NCI-H526 (cell line): Measurements from ENCODE around the gene OR13C8.
"Not testable (repeated sequence)": the region's sequence is repeated elsewhere in the genome, so short reads cannot be mapped to it uniquely, and the experiment has no call there.

Source experiments
- DNase-seq, 2 experiments: peaks; one replicate each; lab custom pipeline; 2025; lab: John Stamatoyannopoulos, UW

OR13C8 gene

DNA sequence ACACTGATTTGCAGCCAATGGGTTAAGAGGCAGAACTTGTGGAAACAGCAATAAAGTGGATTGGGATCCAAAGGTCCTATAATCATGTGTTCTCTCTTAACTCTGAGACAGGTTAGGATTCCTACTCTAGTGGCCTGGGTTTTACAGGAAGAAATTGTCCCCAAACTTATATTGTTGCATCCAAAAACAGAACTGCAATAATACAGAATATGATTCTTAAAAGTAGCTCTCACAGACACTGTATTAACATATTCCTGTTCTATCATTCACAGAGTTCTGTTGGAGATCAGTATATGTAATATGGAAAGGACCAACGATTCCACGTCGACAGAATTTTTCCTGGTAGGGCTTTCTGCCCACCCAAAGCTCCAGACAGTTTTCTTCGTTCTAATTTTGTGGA lies at the start of gene OR13C8:
Gene OR13C8, plus strand, starts transcription at position 301 of the 400 bp plus-strand sequence. Its CDS starts 0 bp downstream, at position 301.
- no peak for DNase-seq

- not testable (repeated sequence) for DNase-seq
Observed at GRCh38 chr9:104520241-104520640, 48.7 kb upstream of the OR13C8 start.

- DNase-seq = no peak
Observed at GRCh38 chr9:104527109-104527508, 41.9 kb upstream of the OR13C8 start, which contains the start of gene OR13C4. Gene OR13C4 (minus strand): TSS chr9:104527209. CDS start chr9:104527209, 0 bp downstream.

- no peak for DNase-seq
Observed at GRCh38 chr9:104536756-104537155, 32.2 kb upstream of the OR13C8 start, which contains the start of gene OR13C3. Gene OR13C3 (minus strand): TSS chr9:104536856. CDS start chr9:104536723, 133 bp downstream.

DNA sequence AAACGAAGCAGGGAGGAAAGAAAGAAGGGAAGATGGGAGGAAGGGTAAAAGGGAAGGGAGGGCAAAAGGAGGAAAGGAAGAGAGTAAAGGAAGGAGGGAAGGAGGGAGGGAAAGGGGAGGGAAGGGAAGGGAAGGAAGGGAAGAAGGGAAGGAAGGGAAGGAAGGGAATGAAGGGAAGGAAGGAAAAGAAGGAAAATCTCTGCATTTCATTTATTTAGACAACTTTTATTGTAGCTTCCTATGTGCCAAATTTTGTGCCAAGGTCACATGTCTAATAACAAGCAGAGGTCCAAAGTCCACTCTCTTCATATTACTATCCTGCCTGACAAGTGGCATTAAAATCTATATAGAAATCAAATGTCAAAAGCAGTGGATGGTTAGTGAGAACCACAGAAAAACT lies 29.7 kb upstream of the OR13C8 start:
- no peak for DNase-seq

DNA sequence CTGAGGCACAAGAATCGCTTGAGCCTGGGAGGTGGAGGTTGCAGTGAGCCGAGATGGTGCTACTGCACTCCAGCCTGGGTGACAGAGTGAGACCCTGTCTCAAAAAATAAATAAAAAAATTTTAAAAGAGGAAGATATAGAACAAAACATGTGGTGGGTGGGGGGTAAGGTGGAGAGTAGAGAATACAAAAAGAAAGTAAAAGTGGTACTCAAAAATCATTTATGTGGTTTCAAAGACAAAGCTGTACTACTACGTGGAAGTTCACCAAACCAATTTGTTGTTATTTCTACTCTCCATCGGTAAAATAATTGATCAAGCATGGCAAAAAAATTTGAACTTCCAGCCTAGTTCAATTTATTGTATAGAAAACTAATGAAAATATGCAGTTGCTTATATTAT lies 24.3 kb upstream of the OR13C8 start:
- no peak for DNase-seq

GRCh38 chr9:104553261-104553660 lies 15.7 kb upstream of the OR13C8 start:
- DNase-seq = no peak

- no peak for DNase-seq
Observed at GRCh38 chr9:104555521-104555920, 13.4 kb upstream of the OR13C8 start.

DNA sequence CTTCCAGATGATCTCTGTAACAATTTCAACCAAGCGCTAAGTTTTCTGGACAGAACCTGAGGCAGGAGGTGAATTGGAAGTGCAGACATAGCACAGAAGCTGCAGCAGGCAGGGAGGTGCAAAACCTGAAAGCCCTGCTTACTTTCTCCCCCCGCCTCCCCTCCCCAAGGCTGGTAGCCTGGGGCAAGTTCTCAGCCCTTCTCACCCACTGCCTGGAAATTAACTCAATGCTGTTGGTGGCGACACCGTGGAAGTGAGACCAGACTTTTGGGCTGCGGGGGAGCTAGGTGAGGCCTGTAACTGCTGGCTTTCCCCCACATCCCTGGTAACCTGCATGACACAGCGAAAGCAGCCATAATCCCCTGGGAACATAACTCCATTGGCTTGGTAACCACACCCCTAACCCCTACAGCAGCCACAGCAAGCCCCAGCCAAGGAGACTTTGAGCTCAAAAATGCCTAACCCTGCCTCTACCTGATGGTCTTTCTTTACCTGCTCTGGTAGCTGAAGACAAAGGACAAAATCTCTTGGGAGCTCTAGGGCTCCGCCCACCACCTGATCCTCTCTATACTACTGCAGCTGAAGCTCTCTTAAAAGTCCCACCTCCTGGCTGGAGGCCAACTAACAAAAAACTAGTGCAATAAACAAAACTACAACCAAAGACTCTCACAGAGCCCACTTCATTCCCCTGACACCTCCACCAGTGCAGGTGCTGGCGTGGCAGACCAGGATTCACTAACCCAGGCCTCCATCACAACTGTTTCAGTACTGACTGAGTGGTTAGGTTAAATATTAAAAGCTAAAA lies 11.9 kb upstream of the OR13C8 start:
- DNase-seq = peak in 1 of 2 experiments; percentile 11

DNA sequence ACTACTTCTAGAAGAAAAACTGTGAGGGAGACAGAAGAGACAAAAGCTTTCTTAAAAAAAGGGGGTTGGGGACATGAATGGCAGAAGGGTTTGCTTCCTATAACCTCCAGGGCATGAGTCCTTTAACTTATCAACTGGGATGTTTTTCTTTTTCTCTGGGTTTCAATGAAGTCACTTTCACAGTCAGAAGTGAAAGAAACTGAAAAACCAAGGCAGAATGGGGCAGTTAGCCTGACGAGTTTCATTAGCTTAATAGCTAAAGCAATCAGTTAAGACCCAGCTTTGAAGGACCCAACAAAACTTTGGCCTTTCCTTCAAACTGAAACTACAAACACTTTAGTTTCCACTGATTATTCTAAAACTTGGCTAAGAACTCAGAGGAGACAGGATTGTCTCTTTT lies 4.6 kb upstream of the OR13C8 start:
- no peak for DNase-seq

DNA sequence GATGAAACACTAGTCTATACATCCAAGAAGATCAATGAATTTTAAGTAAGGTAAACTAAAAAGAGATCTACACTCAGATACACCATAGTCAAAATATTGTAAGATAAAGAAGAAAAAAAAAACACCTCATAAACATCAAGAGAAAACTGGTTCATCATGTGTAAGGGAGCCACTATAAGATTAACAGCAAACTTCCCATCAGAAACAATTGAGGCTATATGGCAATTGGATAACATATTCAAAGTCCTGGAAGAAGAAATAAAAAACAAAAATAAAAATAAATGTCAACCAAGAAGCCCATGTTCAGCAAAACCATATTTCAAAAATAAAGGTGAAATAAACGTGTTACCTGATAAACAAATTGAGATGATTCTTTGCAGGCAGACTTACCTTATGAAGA lies 3.6 kb downstream of the OR13C8 start:
- no peak for DNase-seq

GRCh38 chr9:104575456-104575855 lies 6.5 kb downstream of the OR13C8 start:
- no peak for DNase-seq

DNA sequence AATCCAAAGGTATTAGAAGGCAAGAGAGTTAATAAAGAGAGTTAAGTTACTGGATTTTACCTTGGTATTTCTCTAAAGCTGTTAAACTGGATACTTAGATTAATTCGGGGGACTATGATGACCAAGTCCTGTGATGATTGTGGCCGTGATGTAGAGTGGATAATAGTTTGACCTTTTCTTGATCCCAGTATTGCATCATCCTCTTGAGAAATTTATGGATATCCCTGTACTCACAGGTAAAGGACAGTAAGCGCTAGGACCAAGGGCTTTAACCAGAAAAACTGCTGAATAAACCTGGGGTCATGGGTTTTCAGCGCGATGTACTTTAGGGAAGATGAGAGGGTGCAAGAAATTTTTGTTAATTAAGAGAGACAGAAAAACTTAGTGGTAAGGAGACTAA lies 8.3 kb downstream of the OR13C8 start:
- no peak for DNase-seq

- no peak for DNase-seq
Observed at GRCh38 chr9:104580562-104580961, 11.6 kb downstream of the OR13C8 start.

- no peak for DNase-seq
Observed at GRCh38 chr9:104586496-104587180, 17.7 kb downstream of the OR13C8 start.

GRCh38 chr9:104589626-104590025 lies 20.7 kb downstream of the OR13C8 start:
- no peak for DNase-seq

DNA sequence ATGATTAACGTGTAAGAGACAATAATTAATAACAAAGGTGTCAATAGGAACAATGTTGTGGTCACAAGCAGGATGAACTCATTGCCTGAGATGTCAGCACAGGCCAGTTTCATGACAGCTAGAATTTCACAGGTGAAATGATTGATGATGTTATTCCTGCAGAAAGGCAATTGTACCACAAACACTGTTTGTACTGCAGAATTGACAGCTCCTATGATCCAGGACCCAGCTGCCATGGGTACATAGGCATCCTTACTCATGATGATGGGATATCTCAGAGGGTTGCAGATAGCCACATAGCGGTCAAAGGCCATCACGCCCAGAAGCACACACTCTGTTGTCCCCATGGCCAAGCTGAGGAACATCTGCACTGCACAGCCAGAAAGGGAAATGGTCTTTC lies 29.8 kb downstream of the OR13C8 start:
- DNase-seq = not testable (repeated sequence)

DNA sequence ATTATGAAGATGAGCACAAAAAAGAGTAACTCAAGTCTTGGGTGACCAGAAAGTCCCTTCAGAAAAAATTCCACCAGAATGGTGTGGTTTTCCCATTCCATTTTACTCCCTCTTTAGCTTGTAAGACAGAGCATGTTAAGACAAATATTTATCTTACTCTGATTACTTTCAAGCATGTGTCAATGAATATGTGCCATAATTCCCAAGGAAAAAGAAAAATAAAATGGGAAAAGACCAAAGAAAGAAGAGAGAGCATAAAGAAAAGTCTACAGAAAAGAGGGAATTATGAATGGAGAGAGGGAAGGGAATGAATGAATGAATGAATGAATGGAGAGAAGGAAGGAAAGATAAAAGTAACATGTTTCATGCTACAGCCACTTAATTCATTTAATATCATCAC lies 30.3 kb downstream of the OR13C8 start, which contains the start of gene OR13C5:
Gene OR13C5, minus strand, starts transcription at position 101 of the 400 bp plus-strand sequence. Its CDS starts 0 bp downstream, at position 101.
- DNase-seq = not testable (repeated sequence)

DNA sequence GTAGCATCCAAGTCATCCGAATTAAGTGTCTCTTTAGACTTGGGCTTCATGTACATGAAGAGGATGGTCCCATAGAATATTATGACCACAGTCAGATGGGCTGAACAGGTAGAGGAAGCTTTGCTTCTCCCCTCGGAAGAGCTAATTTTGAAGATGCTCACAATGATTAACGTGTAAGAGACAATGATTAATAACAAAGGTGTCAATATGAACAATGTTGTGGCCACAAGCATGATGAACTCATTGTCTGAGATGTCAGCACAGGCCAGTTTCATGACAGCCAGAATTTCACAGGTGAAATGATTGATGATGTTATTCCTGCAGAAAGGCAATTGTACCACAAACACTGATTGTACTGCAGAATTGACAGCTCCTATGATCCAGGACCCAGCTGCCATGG lies 35.8 kb downstream of the OR13C8 start:
- DNase-seq = no peak

DNA sequence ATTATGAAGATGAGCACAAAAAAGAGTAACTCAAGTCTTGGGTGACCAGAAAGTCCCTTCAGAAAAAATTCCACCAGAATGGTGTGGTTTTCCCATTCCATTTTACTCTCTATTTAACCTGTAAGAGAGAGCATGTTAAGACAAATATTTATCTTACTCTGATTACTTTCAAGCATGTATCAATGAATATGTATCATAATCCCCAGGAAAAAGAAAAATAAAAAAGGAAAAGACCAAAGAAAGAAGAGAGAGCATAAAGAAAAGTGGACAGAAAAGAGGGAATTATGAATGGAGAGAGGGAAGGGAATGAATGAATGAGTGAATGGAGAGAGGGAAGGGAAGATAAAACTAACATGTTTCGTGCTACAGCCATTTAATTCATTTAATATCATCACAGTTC lies 36.6 kb downstream of the OR13C8 start, which contains the start of gene OR13C2:
Gene OR13C2, minus strand, starts transcription at position 101 of the 400 bp plus-strand sequence. Its CDS starts 0 bp downstream, at position 101.
- not testable (repeated sequence) for DNase-seq

DNA sequence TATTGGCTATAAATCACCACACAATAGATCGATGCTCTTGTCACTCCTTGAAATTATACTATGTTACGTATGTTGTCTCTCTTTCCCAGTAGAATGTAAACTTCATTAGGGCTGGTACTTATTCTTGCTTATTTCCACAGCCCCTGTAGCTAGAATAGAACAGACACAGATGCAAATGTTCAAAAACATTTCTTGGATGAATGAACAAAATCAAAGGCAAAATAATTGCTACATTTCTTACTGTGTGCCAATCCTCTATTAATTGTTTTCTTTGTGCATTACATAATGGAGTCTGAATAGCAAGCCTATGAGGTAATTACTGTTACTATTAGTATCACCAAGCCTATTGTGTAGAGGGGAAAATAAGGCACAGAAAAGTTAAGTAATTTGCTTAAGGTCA lies 37.2 kb downstream of the OR13C8 start:
- DNase-seq = no peak

GRCh38 chr9:104608336-104608735 lies 39.4 kb downstream of the OR13C8 start:
- peak in 1 of 2 experiments; percentile 1 for DNase-seq

DNA sequence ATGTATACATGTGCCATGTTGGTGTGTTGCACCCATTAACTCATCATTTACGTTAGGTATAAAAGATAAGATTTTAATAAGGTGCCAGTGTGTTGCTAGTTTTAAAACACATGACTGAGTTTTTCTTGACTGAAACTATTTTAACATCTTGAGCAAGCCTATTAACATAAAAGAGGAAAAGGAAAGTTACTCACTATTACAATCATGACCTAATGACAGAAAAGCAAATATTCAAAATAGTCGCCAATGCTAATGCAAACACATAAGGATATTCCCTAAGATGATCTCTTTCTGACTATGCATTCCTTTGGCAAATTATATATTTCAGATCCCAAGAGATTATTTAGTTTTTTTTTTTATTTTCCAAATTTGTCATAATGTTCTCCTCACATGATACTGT lies 42.2 kb downstream of the OR13C8 start:
- no peak for DNase-seq
